Hematopoietic multipotent progenitor cell (in vitro differentiated cells): ENCODE measurements around the gene DCT. TPM values are rescaled to one million over a fixed set of nuclear protein-coding genes. Genes with fewer than 3 reads are reported as not detected.

ENCODE experiments used
- DNase-seq, 3 donors: peaks; one replicate each; pipeline ENCODE4 v3.0.0-alpha.2; 2011 to 2015; ENCODE audit warnings: low read depth in 2 of 3, low spot score in 2 of 3
- total RNA-seq: library from RNA; depleted of rRNA; stranded (reverse); fragments of >200 nt; gene quantifications from one replicate; pipeline ENCODE4 v1.2.3, GENCODE V29; 2012

Gene DCT
- total RNA-seq, 1 donor: under 0.01 TPM

DNA sequence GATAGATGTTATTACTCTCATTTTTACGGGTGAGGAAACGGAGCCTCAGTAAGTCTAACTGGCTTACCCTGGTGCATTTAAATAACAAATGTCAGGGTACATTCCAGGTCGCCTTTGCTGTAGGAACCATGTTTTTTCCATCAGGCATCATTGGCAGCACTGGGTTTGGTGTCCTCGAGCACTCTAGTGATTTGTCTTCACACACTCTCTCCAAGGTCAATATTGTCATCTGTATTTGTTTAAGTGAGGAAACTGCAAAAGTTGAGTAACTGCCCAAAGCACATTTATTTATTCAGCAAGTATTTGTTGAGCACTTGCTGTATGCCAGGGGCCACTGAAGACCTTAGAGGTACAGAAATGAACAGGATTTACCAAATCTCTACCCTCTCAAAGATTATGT, 78.6 kb downstream of the DCT start:
- DNase-seq: no peak

GRCh38 chr13:94399812-94400211, 79.7 kb downstream of the DCT start:
- DNase-seq: no peak

GRCh38 chr13:94395860-94396259, 83.6 kb downstream of the DCT start:
- no peak for DNase-seq

DNA sequence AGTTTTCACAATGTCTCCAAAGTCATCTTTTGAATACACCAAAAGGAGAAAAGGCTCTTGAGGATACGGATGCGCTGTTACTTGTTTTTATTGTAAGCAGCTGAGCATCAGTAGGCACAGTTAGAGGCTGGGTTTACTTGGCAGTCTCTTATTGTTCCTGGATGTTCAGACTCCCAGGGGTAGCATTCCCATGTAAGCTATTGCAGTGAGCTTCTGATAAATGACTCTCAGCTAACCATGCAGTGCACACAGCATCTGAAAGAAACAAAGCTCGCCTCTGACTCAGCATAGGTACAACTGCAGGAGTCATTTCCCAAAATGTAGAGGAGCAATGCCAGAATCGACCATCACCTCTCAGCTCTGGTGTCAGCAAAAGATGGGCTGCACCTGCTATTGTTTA, 84.8 kb downstream of the DCT start:
- DNase-seq: no peak

DNA sequence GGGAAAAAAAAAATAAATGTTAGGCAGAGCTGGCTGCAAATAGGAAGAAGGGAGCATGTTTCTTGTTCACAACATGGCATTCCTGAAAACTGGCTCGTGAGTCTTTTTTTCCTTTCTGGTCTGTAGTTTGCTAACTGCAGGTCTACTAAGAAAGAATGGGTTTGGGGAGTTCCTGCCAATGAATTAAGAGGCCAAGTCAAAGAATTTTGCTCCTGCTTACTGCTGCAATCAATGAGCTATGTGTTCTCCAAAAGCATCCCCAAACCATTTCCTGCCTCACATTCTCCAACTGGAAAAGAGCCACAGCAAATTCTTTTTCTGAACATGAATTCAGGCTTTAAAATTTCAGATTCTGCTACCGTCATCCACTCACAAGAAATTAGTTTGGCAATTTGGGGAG, 88.6 kb downstream of the DCT start:
- no peak for DNase-seq

GRCh38 chr13:94389604-94390351, 89.7 kb downstream of the DCT start:
- no peak for DNase-seq

GRCh38 chr13:94387047-94387446, 92.4 kb downstream of the DCT start:
- DNase-seq: no peak

Other genes with a start within 250 kb of the DCT start
- 7.0 TPM for gene TGDS, start 116.5 kb upstream of the DCT start, total RNA-seq
- 2.4 TPM for gene GPR180, start 122.2 kb upstream of the DCT start, total RNA-seq
- gene SOX21, start 232.9 kb upstream of the DCT start, total RNA-seq: not detected